IMR-90 (cell line): ENCODE data around the gene RAB11FIP4. TPM values are rescaled to one million over a fixed set of nuclear protein-coding genes. Genes with fewer than 3 reads are reported as not detected.

Source experiments
- ATAC-seq: fragments of 200-7000 bp; cut with Tn5 transposase; 2 replicates; pipeline ENCODE4 v1.9.1; 2020; ENCODE audit warnings: low read depth, mild to moderate bottlenecking, moderate library complexity
- BruUV-seq: library from RNA; stranded (reverse); fragments of 400-500 nt; replicated peaks from 2 replicates; lab custom pipeline; 2021; lab: Mats Ljungman, UMichigan
- CTCF ChIA-PET: fragments of 300-600 bp; formaldehyde crosslinking; extraction: SDS; loops from one replicate; lab custom pipeline; 2021; ENCODE audit warnings: antibody characterized with exemption; lab: Yijun Ruan, JAX
- POLR2A ChIA-PET: fragments of 300-600 bp; sonication (Branson Sonifier 250); formaldehyde crosslinking; loops from one replicate; lab custom pipeline; 2022; ENCODE audit warnings: antibody characterized with exemption; ENCODE audit not compliant: unreplicated experiment; lab: Charles Lee
- DNase-seq: peaks from one replicate; pipeline ENCODE4 v3.0.0; 2013
- H2AFZ ChIP-seq: replicated peaks from 2 replicates; pipeline ENCODE3; 2013; ENCODE audit warnings: low read length, mild to moderate bottlenecking; ENCODE audit not compliant: poor library complexity
- H2AK5ac ChIP-seq: 2 replicates; pipeline ENCODE4 v1.6.1; 2013; ENCODE audit warnings: low read depth, low read length, inconsistent platforms
- H2AK9ac ChIP-seq: replicated peaks from 2 replicates; pipeline ENCODE3; 2013; ENCODE audit warnings: mild to moderate bottlenecking, low read depth, low read length, moderate library complexity; ENCODE audit not compliant: poor library complexity
- H2BK120ac ChIP-seq: 2 replicates; pipeline ENCODE4 v1.6.1; 2013; ENCODE audit warnings: low read depth, low read length, inconsistent platforms
- H2BK15ac ChIP-seq: 3 replicates; pipeline ENCODE4 v1.6.1; 2013; ENCODE audit warnings: low read depth, low read length, inconsistent platforms
- H2BK20ac ChIP-seq: 2 replicates; pipeline ENCODE4 v1.6.1; 2013; ENCODE audit warnings: low read depth, mild to moderate bottlenecking, inconsistent platforms, low read length, moderate library complexity
- H2BK5ac ChIP-seq: 2 replicates; pipeline ENCODE4 v1.6.1; 2013; ENCODE audit warnings: mild to moderate bottlenecking, low read depth, low read length, inconsistent platforms; ENCODE audit not compliant: poor library complexity, severe bottlenecking
- H3K14ac ChIP-seq: replicated peaks from 2 replicates; pipeline ENCODE4 v1.6.1; 2013; ENCODE audit warnings: low read depth, low read length, inconsistent platforms
- H3K18ac ChIP-seq: 2 replicates; pipeline ENCODE4 v1.6.1; 2013; ENCODE audit warnings: low read depth, low read length, control low read depth
- H3K23ac ChIP-seq: 2 replicates; pipeline ENCODE4 v1.6.1; 2013; ENCODE audit warnings: low read depth, low read length, inconsistent platforms
- H3K27ac ChIP-seq: 2 replicates; pipeline ENCODE4 v1.5.1; 2013; ENCODE audit warnings: mild to moderate bottlenecking, control low read depth, low read length; ENCODE audit not compliant: insufficient read depth
- H3K27me3 ChIP-seq: 2 replicates; pipeline ENCODE4 v1.6.1; 2013; ENCODE audit warnings: low read length; ENCODE audit not compliant: control insufficient read depth, insufficient read depth
- H3K36me3 ChIP-seq: 2 replicates; pipeline ENCODE4 v1.6.1; 2013; ENCODE audit warnings: low read length, mixed read lengths; ENCODE audit not compliant: control insufficient read depth, insufficient read depth
- H3K4ac ChIP-seq: 2 replicates; pipeline ENCODE4 v1.6.1; 2013; ENCODE audit warnings: low read depth, low read length, inconsistent platforms
- H3K4me1 ChIP-seq: 2 replicates; pipeline ENCODE4 v1.6.1; 2013; ENCODE audit warnings: low read length, mixed read lengths; ENCODE audit not compliant: control insufficient read depth, insufficient read depth
- H3K4me2 ChIP-seq: 2 replicates; pipeline ENCODE4 v1.6.1; 2013; ENCODE audit warnings: low read depth, mild to moderate bottlenecking, control low read depth, low read length, moderate library complexity
- H3K4me3 ChIP-seq: 2 replicates; pipeline ENCODE4 v1.5.1; 2013; ENCODE audit warnings: low read depth, mild to moderate bottlenecking, control low read depth, low read length, moderate library complexity; ENCODE audit not compliant: insufficient read depth
- H3K56ac ChIP-seq: 2 replicates; pipeline ENCODE4 v1.6.1; 2013; ENCODE audit warnings: low read length, inconsistent platforms; ENCODE audit not compliant: insufficient read depth; ENCODE audit errors: extremely low read depth
- H3K79me1 ChIP-seq, 2 experiments: 2 replicates each; pipeline ENCODE4 v1.6.1; 2013; ENCODE audit warnings: low read length in 2 of 2, inconsistent platforms in 1 of 2, low read depth in 1 of 2
- H3K9ac ChIP-seq: 2 replicates; pipeline ENCODE4 v1.6.1; 2013; ENCODE audit warnings: low read depth, low read length, control low read depth
- H3K9me1 ChIP-seq: 2 replicates; pipeline ENCODE4 v1.6.1; 2013; ENCODE audit warnings: low read length, inconsistent platforms; ENCODE audit not compliant: insufficient read depth
- H3K9me3 ChIP-seq: 2 replicates; pipeline ENCODE4 v1.6.1; 2013; ENCODE audit warnings: low read length; ENCODE audit not compliant: control insufficient read depth, insufficient read depth
- H4K20me1 ChIP-seq: 2 replicates; pipeline ENCODE4 v1.6.1; 2013; ENCODE audit warnings: low read length, inconsistent platforms; ENCODE audit not compliant: insufficient read depth
- H4K5ac ChIP-seq: 2 replicates; pipeline ENCODE4 v1.6.1; 2013; ENCODE audit warnings: mild to moderate bottlenecking, low read depth, low read length, control low read depth
- H4K8ac ChIP-seq, 2 experiments: 2 replicates each; pipeline ENCODE4 v1.6.1; 2013; ENCODE audit warnings: low read depth in 2 of 2, low read length in 2 of 2, control low read depth in 1 of 2, inconsistent platforms in 1 of 2
- H4K91ac ChIP-seq: 2 replicates; pipeline ENCODE4 v1.6.1; 2013; ENCODE audit warnings: low read depth, low read length, inconsistent platforms; ENCODE audit not compliant: insufficient read depth
- BHLHE40 ChIP-seq: fragments of 150-350 bp; IDR thresholded peaks from 2 replicates; pipeline ENCODE4 v1.6.1; 2016; ENCODE audit warnings: mild to moderate bottlenecking, low read depth, low read length
- CEBPB ChIP-seq: IDR thresholded peaks from 2 replicates; pipeline ENCODE4 v1.6.1; 2012; ENCODE audit warnings: low read depth, low read length, improper control_type of control experiment
- CHD1 ChIP-seq: IDR thresholded peaks from 2 replicates; pipeline ENCODE4 v1.6.1; 2012; ENCODE audit warnings: low read depth, low read length, improper control_type of control experiment
- FOS ChIP-seq: fragments of 150-350 bp; IDR thresholded peaks from 2 replicates; pipeline ENCODE4 v1.6.1; 2016; ENCODE audit warnings: low read depth, low read length
- MAZ ChIP-seq: IDR thresholded peaks from 2 replicates; pipeline ENCODE4 v1.6.1; 2012; ENCODE audit warnings: low read depth, mild to moderate bottlenecking, low read length, improper control_type of control experiment, moderate library complexity, borderline replicate concordance
- USF2 ChIP-seq: fragments of 150-350 bp; IDR thresholded peaks from 2 replicates; pipeline ENCODE4 v1.6.1; 2017; ENCODE audit warnings: mild to moderate bottlenecking, antibody characterized with exemption, low read length, low read depth
- WGBS, 2 experiments: methylation state at CpG; one replicate each; pipeline versions ENCODE4 v1.1.5 to v1.1.7; 2013; ENCODE audit warnings: missing lambda C conversion rate in 2 of 2; ENCODE audit not compliant: insufficient read length in 1 of 2; ENCODE audit errors: extremely low coverage in 2 of 2; 5-methylcytosine and 5-hydroxymethylcytosine counted together
- dilution Hi-C: fragments of 300-500 bp; cut with HindIII; formaldehyde crosslinking; loops from one replicate; pipeline ENCODE4 v1.14.3; 2018; ENCODE audit warnings: low sequenced_read_pairs; ENCODE audit not compliant: unreplicated experiment
- in situ Hi-C: fragments of 300-500 bp; cut with MboI; formaldehyde crosslinking; loops from 3 replicates; pipeline ENCODE4 v1.14.3; 2019; ENCODE audit warnings: low sequenced_read_pairs, inconsistent platforms, mixed read lengths
- intact Hi-C: fragments of 100-400 bp; cut with micrococcal nuclease; formaldehyde crosslinking; loops from 2 replicates; pipeline ENCODE4 v1.10.0; 2022
- polyA plus RNA-seq, 3 experiments: library from polyadenylated mRNA; depleted of rRNA; stranded (reverse); fragments of >200 nt; gene quantifications; 2 replicates each; pipeline ENCODE4 v1.2.3, GENCODE V29; 2012; ENCODE audit warnings: low replicate concordance in 1 of 3
- total RNA-seq: library from RNA; depleted of rRNA; stranded (reverse); fragments of >200 nt; gene quantifications from 2 replicates; pipeline ENCODE4 v1.2.3, GENCODE V29; 2012

RAB11FIP4 gene
- total and polyA plus RNA-seq, 2 of the 4 experiments (the other 2 are of a cell fraction): 0.68 to 1.1 TPM

- no peak for TF ChIP-seq CEBPB
These were observed 21.8 kb downstream of the RAB11FIP4 start (continued) for GRCh38 chr17:31413081-31413799.

- no peak overlapping the region for H3K9ac ChIP-seq
- H2BK15ac ChIP-seq: no peak overlapping the region
- H2BK20ac ChIP-seq: no peak overlapping the region
- H3K27me3 ChIP-seq: peaks cover 23% of the 10 kb centered on the region
- ATAC-seq (peak; percentile 88), DNase-seq (peak; percentile 83)
- H4K91ac ChIP-seq: no peak overlapping the region
- H3K79me1 ChIP-seq: no peaks in the 10 kb centered on the region
- no peak overlapping the region for H4K8ac ChIP-seq
- no TSS peak for BruUV-seq
- peak overlapping the region; percentile 52 for H2AK9ac ChIP-seq
- dilution Hi-C loops (no loop called here), intact Hi-C loops (no loop called here), in situ Hi-C loops (no loop called here)
- no peak overlapping the region for H3K23ac ChIP-seq
- no peak overlapping the region for H3K56ac ChIP-seq
- no peak overlapping the region for H2BK120ac ChIP-seq
- no peak overlapping the region for H3K18ac ChIP-seq
- no peaks in the 10 kb centered on the region for H3K9me3 ChIP-seq
- H3K4me1 ChIP-seq: no peaks in the 10 kb centered on the region; the same call in 1 of the 2 replicates
- peak overlapping the region; percentile 81 for H2AFZ ChIP-seq
- H4K20me1 ChIP-seq: 0 out of 2 replicates have a peak, but pooled peaks cover 3% of the 10 kb centered on the region
- no peak overlapping the region for H2AK5ac ChIP-seq
- WGBS, 2 experiments: 17% methylated on average over 1 of the region's 12 CpGs; no CpG with 5 or more reads in 1 of the 2 experiments
- H3K4me3 ChIP-seq: no peak overlapping the region
- H3K14ac ChIP-seq: no peak overlapping the region
- H3K9me1 ChIP-seq: peaks cover 4% of the 10 kb centered on the region; the same call in 1 of the 2 replicates
- no peak overlapping the region for H2BK5ac ChIP-seq
- no peak overlapping the region for H3K27ac ChIP-seq
- CTCF ChIA-PET: interaction anchor here (1.0 kb wide), 1 partner anchor 41 kb away, joined by 3 read pairs; no protein-coding TSS in a partner anchor
- no peaks in the 10 kb centered on the region for H3K36me3 ChIP-seq
- TF ChIP-seq FOS: peak; percentile 64
- TF ChIP-seq CEBPB: peak; percentile 97
- no peak for TF ChIP-seq MAZ
- TF ChIP-seq CHD1: no peak
- peak; percentile 25; the same call in 1 of the 2 replicates for TF ChIP-seq BHLHE40
- peak; percentile 30; the same call in 1 of the 2 replicates for TF ChIP-seq USF2
- H3K4ac ChIP-seq: no peak overlapping the region
- POLR2A ChIA-PET: no interaction called here
- no peak overlapping the region for H4K5ac ChIP-seq
- H3K4me2 ChIP-seq: no peak overlapping the region
These were observed 22.5 kb downstream of the RAB11FIP4 start for GRCh38 chr17:31413874-31414549.
